Measurements from ENCODE around the gene GALNT5.

GALNT5 gene

DNA sequence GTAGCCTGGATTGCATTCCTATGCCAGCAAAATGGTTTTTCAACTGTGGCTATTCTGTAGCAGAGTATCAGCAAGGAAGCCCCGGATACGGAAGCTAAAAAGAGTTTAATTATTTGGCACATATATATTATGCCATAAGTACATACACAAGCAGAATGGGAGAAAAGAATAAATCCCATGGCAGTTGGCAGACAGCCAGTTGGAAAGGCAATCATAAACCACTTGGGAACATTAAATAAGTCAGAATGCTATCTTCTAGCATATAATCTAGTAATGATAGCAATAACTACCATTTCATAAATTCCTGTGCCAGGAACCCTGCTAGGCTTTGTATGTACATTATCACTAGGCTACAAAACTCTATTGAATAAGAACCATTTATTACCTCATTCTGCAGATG lies 26.0 kb downstream of the GALNT5 start:
- H3K36me3 ChIP-seq (replicated peaks in 1 of 2; ENCODE audit: control insufficient read depth in 2 of 2, insufficient read depth in 2 of 2, low read length in 2 of 2), result no peaks in the 10 kb centered on the region
- no peak overlapping the region for H3K4me2 ChIP-seq (ENCODE audit: insufficient read depth, low read length, poor library complexity, severe bottlenecking)
- no peaks in the 10 kb centered on the region for H3K27me3 ChIP-seq (ENCODE audit: control insufficient read depth in 3 of 3, insufficient read depth in 3 of 3, low read depth in 1 of 3, low read length in 3 of 3)
- no peaks in the 10 kb centered on the region for H3K4me1 ChIP-seq (ENCODE audit: control insufficient read depth in 2 of 2, insufficient read depth in 1 of 2, low read depth in 1 of 2, low read length in 2 of 2)
- H3K4ac ChIP-seq (ENCODE audit: low read length), result no peak overlapping the region
- H4K91ac ChIP-seq (ENCODE audit: low read depth, low read length, poor library complexity), result no peak overlapping the region
- H3K14ac ChIP-seq (ENCODE audit: low read length), result no peak overlapping the region
- DNase-seq (ENCODE audit: low spot score), result no peak
- H3K9me3 ChIP-seq (replicated peaks in 1 of 2; ENCODE audit: control insufficient read depth in 2 of 2, insufficient read depth in 1 of 2, low read depth in 1 of 2, low read length in 2 of 2), result no peaks in the 10 kb centered on the region
- no peak overlapping the region for H2BK12ac ChIP-seq (ENCODE audit: low read length)
- no CpG with 5 or more reads among the region's 2 CpGs for WGBS, 2 donors (ENCODE audit: extremely low coverage in 2 of 2, insufficient read length in 2 of 2, insufficient replicate concordance in 1 of 2)
- no peaks in the 10 kb centered on the region for H3K79me1 ChIP-seq (ENCODE audit: low read depth, low read length)
- no peak overlapping the region for H2BK15ac ChIP-seq (ENCODE audit: low read length)
- no peak overlapping the region for H3K27ac ChIP-seq (replicated peaks; ENCODE audit: low read length)
- no peak overlapping the region for H2AK5ac ChIP-seq (ENCODE audit: low read depth, low read length)
- no peak overlapping the region for H2BK120ac ChIP-seq (ENCODE audit: low read depth, low read length)
- H4K8ac ChIP-seq (ENCODE audit: low read depth, low read length), result no peak overlapping the region
- H3K4me3 ChIP-seq (ENCODE audit: low read length in 2 of 2), result no peak overlapping the region
- H3K23ac ChIP-seq (ENCODE audit: low read depth, low read length, poor library complexity), result no peak overlapping the region
- H2BK5ac ChIP-seq (ENCODE audit: low read length), result no peak overlapping the region
- no peak overlapping the region for H2AFZ ChIP-seq (ENCODE audit: low read length)
- H3K18ac ChIP-seq (ENCODE audit: low read length), result no peak overlapping the region
- no peak overlapping the region for H3K9ac ChIP-seq (ENCODE audit: low read depth, low read length, poor library complexity)

DNA sequence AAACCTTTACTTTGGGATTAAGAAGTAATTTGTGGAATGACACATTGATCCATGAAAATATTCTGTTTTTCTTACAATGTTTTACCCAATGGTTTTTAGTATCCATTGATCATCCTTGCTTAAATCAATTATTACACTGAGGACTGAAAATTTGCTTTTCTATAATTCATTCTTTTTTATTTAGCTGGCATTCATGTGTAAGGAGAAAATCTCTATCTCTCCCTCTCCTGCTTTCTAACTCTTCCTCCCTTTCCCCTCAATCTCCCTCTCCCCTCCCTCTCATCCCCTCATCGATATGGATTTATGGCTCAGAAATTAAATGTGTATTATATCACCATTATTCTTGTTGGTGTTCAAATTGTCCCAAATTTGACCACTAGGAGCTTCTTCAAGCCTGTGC lies 29.7 kb downstream of the GALNT5 start:
- Histone ChIP-seq H3K27ac (replicated peaks; ENCODE audit: low read length) (no peak overlapping the region), H3K27me3 (ENCODE audit: control insufficient read depth in 3 of 3, insufficient read depth in 3 of 3, low read depth in 1 of 3, low read length in 3 of 3) (no peaks in the 10 kb centered on the region), H3K9me3 (replicated peaks in 1 of 2; ENCODE audit: control insufficient read depth in 2 of 2, insufficient read depth in 1 of 2, low read depth in 1 of 2, low read length in 2 of 2) (peaks cover 0 to 1% of the 10 kb centered on the region in 2 donors), H3K14ac (ENCODE audit: low read length) (no peak overlapping the region), H2BK5ac (ENCODE audit: low read length) (no peak overlapping the region), H3K9ac (ENCODE audit: low read depth, low read length, poor library complexity) (no peak overlapping the region), H3K4me1 (ENCODE audit: control insufficient read depth in 2 of 2, insufficient read depth in 1 of 2, low read depth in 1 of 2, low read length in 2 of 2) (no peaks in the 10 kb centered on the region), H3K79me1 (ENCODE audit: low read depth, low read length) (no peaks in the 10 kb centered on the region), H2BK15ac (ENCODE audit: low read length) (no peak overlapping the region), H2AK5ac (ENCODE audit: low read depth, low read length) (no peak overlapping the region), H3K36me3 (replicated peaks in 1 of 2; ENCODE audit: control insufficient read depth in 2 of 2, insufficient read depth in 2 of 2, low read length in 2 of 2) (no peaks in the 10 kb centered on the region), H2BK120ac (ENCODE audit: low read depth, low read length) (no peak overlapping the region), H3K4me2 (ENCODE audit: insufficient read depth, low read length, poor library complexity, severe bottlenecking) (no peak overlapping the region), H4K91ac (ENCODE audit: low read depth, low read length, poor library complexity) (no peak overlapping the region), H3K4me3 (ENCODE audit: low read length in 2 of 2) (no peak overlapping the region), H3K18ac (ENCODE audit: low read length) (no peak overlapping the region), H4K8ac (ENCODE audit: low read depth, low read length) (no peak overlapping the region), H2BK12ac (ENCODE audit: low read length) (no peak overlapping the region), H3K23ac (ENCODE audit: low read depth, low read length, poor library complexity) (no peak overlapping the region), H2AFZ (ENCODE audit: low read length) (no peak overlapping the region), H3K4ac (ENCODE audit: low read length) (no peak overlapping the region)
- no peak for DNase-seq (ENCODE audit: low spot score)
- no CpG with 5 or more reads among the region's 1 CpG for WGBS, 2 donors (ENCODE audit: extremely low coverage in 2 of 2, insufficient read length in 2 of 2, insufficient replicate concordance in 1 of 2)

DNA sequence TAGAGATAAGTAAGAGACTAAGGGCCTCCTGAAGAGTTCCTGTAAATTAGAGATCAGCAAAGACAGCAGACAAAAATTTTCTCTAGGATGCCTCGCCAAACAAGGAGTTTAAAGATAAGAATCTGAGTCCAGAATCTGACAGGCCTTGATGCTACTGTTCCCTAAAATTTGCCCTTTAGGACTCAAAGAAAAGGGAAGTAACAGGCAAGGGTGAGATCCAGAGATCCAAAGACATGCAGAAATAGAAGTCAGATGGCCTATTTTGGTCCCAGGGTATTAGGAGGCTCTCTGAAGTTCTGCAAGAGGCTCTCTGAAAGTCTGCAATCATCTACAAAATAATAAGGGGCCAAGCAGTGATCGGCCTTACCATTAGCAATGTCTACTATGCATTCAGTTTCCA lies 33.0 kb downstream of the GALNT5 start:
- Histone ChIP-seq H3K23ac (ENCODE audit: low read depth, low read length, poor library complexity) (no peak overlapping the region), H4K91ac (ENCODE audit: low read depth, low read length, poor library complexity) (no peak overlapping the region), H3K4ac (ENCODE audit: low read length) (no peak overlapping the region), H3K27ac (replicated peaks; ENCODE audit: low read length) (no peak overlapping the region), H2BK120ac (ENCODE audit: low read depth, low read length) (no peak overlapping the region), H3K27me3 (ENCODE audit: control insufficient read depth in 3 of 3, insufficient read depth in 3 of 3, low read depth in 1 of 3, low read length in 3 of 3) (no peaks in the 10 kb centered on the region), H3K9me3 (replicated peaks in 1 of 2; ENCODE audit: control insufficient read depth in 2 of 2, insufficient read depth in 1 of 2, low read depth in 1 of 2, low read length in 2 of 2) (peaks cover 0 to 1% of the 10 kb centered on the region in 2 donors), H3K9ac (ENCODE audit: low read depth, low read length, poor library complexity) (no peak overlapping the region), H3K4me1 (ENCODE audit: control insufficient read depth in 2 of 2, insufficient read depth in 1 of 2, low read depth in 1 of 2, low read length in 2 of 2) (peaks cover 0 to 3% of the 10 kb centered on the region in 2 donors), H3K18ac (ENCODE audit: low read length) (no peak overlapping the region), H2BK15ac (ENCODE audit: low read length) (no peak overlapping the region), H3K4me2 (ENCODE audit: insufficient read depth, low read length, poor library complexity, severe bottlenecking) (no peak overlapping the region), H2BK5ac (ENCODE audit: low read length) (no peak overlapping the region), H3K36me3 (replicated peaks in 1 of 2; ENCODE audit: control insufficient read depth in 2 of 2, insufficient read depth in 2 of 2, low read length in 2 of 2) (no peaks in the 10 kb centered on the region), H2BK12ac (ENCODE audit: low read length) (no peak overlapping the region), H4K8ac (ENCODE audit: low read depth, low read length) (no peak overlapping the region), H2AK5ac (ENCODE audit: low read depth, low read length) (no peak overlapping the region), H3K14ac (ENCODE audit: low read length) (no peak overlapping the region), H3K4me3 (ENCODE audit: low read length in 2 of 2) (no peak overlapping the region), H3K79me1 (ENCODE audit: low read depth, low read length) (no peaks in the 10 kb centered on the region), H2AFZ (ENCODE audit: low read length) (no peak overlapping the region)
- DNase-seq (ENCODE audit: low spot score), result no peak
- WGBS, 2 donors (ENCODE audit: extremely low coverage in 2 of 2, insufficient read length in 2 of 2, insufficient replicate concordance in 1 of 2), result no CpG with 5 or more reads among the region's 2 CpGs

DNA sequence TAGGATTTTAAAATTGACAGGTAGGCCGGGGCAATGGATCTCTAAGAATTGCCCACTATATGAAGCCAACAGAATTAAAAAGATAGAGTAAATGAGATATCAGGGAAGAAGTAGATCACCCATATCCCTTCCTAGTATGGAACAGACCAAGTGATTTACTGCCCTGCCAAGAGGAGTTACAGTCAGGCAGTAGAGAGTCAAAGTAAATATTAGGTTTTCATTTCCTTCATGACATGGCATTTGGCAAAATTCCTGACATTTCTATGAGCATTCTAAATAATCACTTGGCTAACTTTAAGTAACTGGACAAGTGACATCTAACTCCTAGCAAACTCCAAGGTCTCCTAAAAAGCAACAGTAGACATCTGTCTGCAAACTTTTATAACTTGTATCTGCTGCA lies 33.5 kb downstream of the GALNT5 start:
- Histone ChIP-seq H3K79me1 (ENCODE audit: low read depth, low read length) (no peaks in the 10 kb centered on the region), H2AK5ac (ENCODE audit: low read depth, low read length) (no peak overlapping the region), H2BK120ac (ENCODE audit: low read depth, low read length) (no peak overlapping the region), H3K27ac (replicated peaks; ENCODE audit: low read length) (no peak overlapping the region), H3K36me3 (replicated peaks in 1 of 2; ENCODE audit: control insufficient read depth in 2 of 2, insufficient read depth in 2 of 2, low read length in 2 of 2) (no peaks in the 10 kb centered on the region), H2BK15ac (ENCODE audit: low read length) (no peak overlapping the region), H3K4me3 (ENCODE audit: low read length in 2 of 2) (no peak overlapping the region), H3K23ac (ENCODE audit: low read depth, low read length, poor library complexity) (no peak overlapping the region), H3K4ac (ENCODE audit: low read length) (no peak overlapping the region), H4K8ac (ENCODE audit: low read depth, low read length) (no peak overlapping the region), H2BK5ac (ENCODE audit: low read length) (no peak overlapping the region), H3K18ac (ENCODE audit: low read length) (no peak overlapping the region), H3K27me3 (ENCODE audit: control insufficient read depth in 3 of 3, insufficient read depth in 3 of 3, low read depth in 1 of 3, low read length in 3 of 3) (no peaks in the 10 kb centered on the region), H4K91ac (ENCODE audit: low read depth, low read length, poor library complexity) (no peak overlapping the region), H3K4me2 (ENCODE audit: insufficient read depth, low read length, poor library complexity, severe bottlenecking) (no peak overlapping the region), H3K4me1 (ENCODE audit: control insufficient read depth in 2 of 2, insufficient read depth in 1 of 2, low read depth in 1 of 2, low read length in 2 of 2) (peaks cover 0 to 3% of the 10 kb centered on the region in 2 donors), H2AFZ (ENCODE audit: low read length) (no peak overlapping the region), H3K9me3 (replicated peaks in 1 of 2; ENCODE audit: control insufficient read depth in 2 of 2, insufficient read depth in 1 of 2, low read depth in 1 of 2, low read length in 2 of 2) (peaks cover 0 to 1% of the 10 kb centered on the region in 2 donors), H3K14ac (ENCODE audit: low read length) (no peak overlapping the region), H2BK12ac (ENCODE audit: low read length) (no peak overlapping the region), H3K9ac (ENCODE audit: low read depth, low read length, poor library complexity) (no peak overlapping the region)
- DNase-seq (ENCODE audit: low spot score), result no peak
- WGBS, 2 donors (ENCODE audit: extremely low coverage in 2 of 2, insufficient read length in 2 of 2, insufficient replicate concordance in 1 of 2), result no CpG with 5 or more reads among the region's 1 CpG
